Measurements from ENCODE around the gene KDM5C. TPM values are rescaled to one million over a fixed set of nuclear protein-coding genes. Genes with fewer than 3 reads are reported as not detected.
A peak's percentile ranks its signal among the peaks of the same experiment; 100 is the strongest.

The KDM5C gene
- total RNA-seq, 1 experiment from 2014 or later: 98.7 TPM

GRCh38 chrX:53260836-53261235 is 35.8 kb upstream of the KDM5C start:
- no peak for TF ChIP-seq CTCF (conservative IDR thresholded peaks at IDR 0.05)
- peak overlapping the region in 1 of 3 experiments; percentile 76; a peak in 1 of 7 replicates for H3K27ac Mint-ChIP-seq
- no CpG with 5 or more reads among the region's 7 CpGs for WGBS (ENCODE audit: extremely low coverage, insufficient read length, low lambda C conversion rate)

More at GRCh38 chrX:53260836-53261235, 35.8 kb upstream of the KDM5C start:
- no peak overlapping the region for H2AK5ac ChIP-seq (ENCODE audit: insufficient read length, low read length)
- H2BK15ac ChIP-seq (ENCODE audit: low read depth, low read length): no peak overlapping the region
- peaks cover 16% of the 10 kb centered on the region for H3K9me3 ChIP-seq (ENCODE audit: control insufficient read depth, low read depth, low read length)
- DNase-seq: no peak
- no peak overlapping the region for H3K4me2 ChIP-seq (ENCODE audit: insufficient read depth, insufficient read length, low read length)
- peaks cover 10 to 19% (median 11%) of the 10 kb centered on the region in 3 experiments; a peak in 6 of 7 replicates for H3K36me3 Mint-ChIP-seq (ENCODE audit: insufficient read depth in 1 of 3, low read depth in 3 of 3)
- no peaks in the 10 kb centered on the region; the same call in none of the 2 replicates for H3K27me3 Mint-ChIP-seq (ENCODE audit: low read depth)
- no peak overlapping the region for H3K27ac ChIP-seq (ENCODE audit: insufficient read length, low read depth, low read length)
- no peak overlapping the region for H3K9ac ChIP-seq (ENCODE audit: extremely low read depth, insufficient read length, low read length)
- H4K91ac ChIP-seq (ENCODE audit: insufficient read length, low read depth, low read length): no peak overlapping the region
- H3K27me3 ChIP-seq (ENCODE audit: insufficient read depth, low read length): no peaks in the 10 kb centered on the region
- no peaks in the 10 kb centered on the region; the same call in 1 of the 2 replicates for H3K4me1 ChIP-seq (ENCODE audit: insufficient read depth, low read length)
- H3K23ac ChIP-seq (ENCODE audit: insufficient read length, low read depth, low read length): no peak overlapping the region
- no peak overlapping the region for H3K4me3 Mint-ChIP-seq
- no peak overlapping the region for H3T11ph ChIP-seq (ENCODE audit: low read length)
- H2BK120ac ChIP-seq (ENCODE audit: low read depth, low read length, poor library complexity, severe bottlenecking): no peak overlapping the region
- no peaks in the 10 kb centered on the region for H3K79me1 ChIP-seq (ENCODE audit: insufficient read depth, low read depth, low read length, poor library complexity, severe bottlenecking)
- H3K18ac ChIP-seq (ENCODE audit: insufficient read length, low read depth, low read length): no peak overlapping the region
- no peak overlapping the region for H4K5ac ChIP-seq (ENCODE audit: insufficient read length, low read depth, low read length)
- H3K14ac ChIP-seq (ENCODE audit: insufficient read depth, low read length): no peak overlapping the region
- no peaks in the 10 kb centered on the region for H3K23me2 ChIP-seq (ENCODE audit: insufficient read length, low read depth, low read length, poor library complexity, severe bottlenecking)
- no peak overlapping the region for H2AFZ ChIP-seq (ENCODE audit: low read length)
- peaks cover 79% of the 10 kb centered on the region in 2 experiments for H3K9me3 Mint-ChIP-seq
- no peaks in the 10 kb centered on the region for H4K20me1 ChIP-seq (ENCODE audit: control insufficient read depth, insufficient read depth, insufficient read length)
- H2BK5ac ChIP-seq (ENCODE audit: insufficient read length, low read length): no peak overlapping the region
- no peaks in the 10 kb centered on the region for H3K79me2 ChIP-seq (ENCODE audit: insufficient read depth, low read length)
- H3K4me1 Mint-ChIP-seq: peaks cover 7 to 12% of the 10 kb centered on the region in 2 experiments
- H3K4ac ChIP-seq (ENCODE audit: low read depth, low read length): no peak overlapping the region
- no peak overlapping the region for H2BK12ac ChIP-seq (ENCODE audit: insufficient read length, low read depth, low read length)
- no peak overlapping the region for H4K8ac ChIP-seq (replicated peaks; ENCODE audit: insufficient read length, low read depth, low read length)
- H2BK20ac ChIP-seq (ENCODE audit: low read depth, low read length, poor library complexity, severe bottlenecking): no peak overlapping the region
- no peak overlapping the region for H3K56ac ChIP-seq (ENCODE audit: insufficient read length, low read depth, low read length)
